ENCODE measurements around the gene THBS4. TPM values are rescaled to one million over a fixed set of nuclear protein-coding genes. Genes with fewer than 3 reads are reported as not detected.

The THBS4 gene
- total RNA-seq, 1 donor from 2014 or later, result 135 TPM

DNA sequence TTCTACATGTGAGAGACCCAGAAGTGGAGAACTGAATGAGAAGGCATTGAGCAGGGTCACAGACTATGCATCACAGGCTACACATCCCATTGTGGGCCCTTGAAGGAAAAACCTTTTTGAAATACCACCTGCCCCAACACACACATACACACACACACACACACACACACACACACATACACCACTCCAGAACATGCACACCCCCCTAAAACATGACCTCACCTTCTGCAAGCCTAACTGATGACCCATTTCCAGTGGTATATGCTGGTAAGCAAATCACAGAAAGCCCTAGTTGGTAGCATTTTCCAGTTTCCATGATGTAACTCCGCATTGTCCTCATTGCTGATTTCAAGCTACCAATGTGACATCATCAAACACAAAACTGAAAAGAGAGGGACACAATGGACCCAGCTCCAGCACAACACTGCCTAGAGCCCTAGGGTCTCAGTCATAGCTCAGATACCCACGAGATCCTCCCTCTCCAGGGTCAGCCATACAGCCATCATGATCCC, 36.4 kb downstream of the THBS4 start:
- no peaks in the 10 kb centered on the region for H3K9me3 ChIP-seq (ENCODE audit: control insufficient read depth in 3 of 3, low read length in 3 of 3)
- peaks cover 0 to 3% (median 0%) of the 10 kb centered on the region in 3 donors for H3K4me1 ChIP-seq (ENCODE audit: control insufficient read depth in 3 of 3, insufficient read depth in 3 of 3, low read length in 3 of 3)
- peaks cover 3 to 8% (median 3%) of the 10 kb centered on the region in 3 donors for H3K36me3 ChIP-seq (ENCODE audit: control insufficient read depth in 3 of 3, insufficient read depth in 3 of 3, low read length in 3 of 3)
- no peak overlapping the region for H3K4me3 ChIP-seq (ENCODE audit: low read length in 3 of 3)
- no peak overlapping the region for H3K9ac ChIP-seq (ENCODE audit: low read depth in 1 of 3, low read length in 3 of 3)
- H3K27me3 ChIP-seq (ENCODE audit: control insufficient read depth in 3 of 3, insufficient read depth in 3 of 3, low read length in 3 of 3), result no peaks in the 10 kb centered on the region
- H3K27ac ChIP-seq (ENCODE audit: low read depth, low read length), result no peak overlapping the region

DNA sequence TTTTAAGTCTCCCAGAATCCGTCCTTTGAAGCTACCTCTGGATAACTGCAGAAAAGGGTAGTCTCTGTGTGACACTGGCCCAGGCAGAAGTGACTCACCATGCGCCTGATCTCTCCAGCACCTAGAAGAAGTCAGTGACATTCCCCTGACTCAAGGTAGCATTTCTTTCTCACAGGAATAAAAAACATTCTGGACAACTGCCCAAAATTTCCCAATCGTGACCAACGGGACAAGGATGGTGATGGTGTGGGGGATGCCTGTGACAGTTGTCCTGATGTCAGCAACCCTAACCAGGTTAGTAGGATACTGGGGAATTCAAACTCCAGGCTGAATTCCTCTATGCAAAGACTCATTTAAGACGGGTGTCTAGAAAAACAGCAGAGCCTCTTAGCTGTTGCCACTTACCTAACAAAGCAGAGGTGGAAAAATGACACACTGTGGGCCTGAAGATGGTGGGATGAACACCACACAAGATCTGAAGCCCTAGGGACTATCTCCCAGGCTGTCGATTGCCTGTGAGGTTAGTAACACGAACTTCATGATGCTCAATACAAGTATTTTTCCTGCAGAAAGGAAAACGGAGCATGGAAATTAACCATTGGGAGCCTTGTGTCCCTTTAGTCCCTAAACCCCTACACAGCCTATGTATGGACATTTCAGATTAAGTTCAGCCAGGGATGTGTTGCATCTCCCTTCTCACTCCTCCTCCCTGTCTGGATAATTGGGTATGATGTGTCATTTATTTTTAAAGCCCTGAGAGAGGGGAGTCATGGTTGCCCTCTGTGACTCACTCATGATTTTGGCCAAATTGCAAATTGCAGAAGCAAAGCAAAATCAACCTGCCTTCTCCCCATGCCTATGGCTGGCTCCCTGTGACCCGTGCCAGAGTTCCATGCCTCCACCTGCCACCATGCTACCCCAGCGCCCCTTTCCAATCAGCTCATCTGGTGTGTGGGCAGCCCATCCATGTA, 37.2 kb downstream of the THBS4 start:
- H3K4me3 ChIP-seq (ENCODE audit: low read length in 3 of 3), result no peak overlapping the region
- H3K27ac ChIP-seq (ENCODE audit: low read depth, low read length), result no peak overlapping the region
- no peak overlapping the region for H3K9ac ChIP-seq (ENCODE audit: low read depth in 1 of 3, low read length in 3 of 3)
- no peaks in the 10 kb centered on the region for H3K27me3 ChIP-seq (ENCODE audit: control insufficient read depth in 3 of 3, insufficient read depth in 3 of 3, low read length in 3 of 3)
- H3K4me1 ChIP-seq (ENCODE audit: control insufficient read depth in 3 of 3, insufficient read depth in 3 of 3, low read length in 3 of 3), result peaks cover 0 to 3% (median 0%) of the 10 kb centered on the region in 3 donors
- H3K36me3 ChIP-seq (ENCODE audit: control insufficient read depth in 3 of 3, insufficient read depth in 3 of 3, low read length in 3 of 3), result peaks cover 7 to 13% (median 9%) of the 10 kb centered on the region in 3 donors
- no peaks in the 10 kb centered on the region for H3K9me3 ChIP-seq (ENCODE audit: control insufficient read depth in 3 of 3, low read length in 3 of 3)

DNA sequence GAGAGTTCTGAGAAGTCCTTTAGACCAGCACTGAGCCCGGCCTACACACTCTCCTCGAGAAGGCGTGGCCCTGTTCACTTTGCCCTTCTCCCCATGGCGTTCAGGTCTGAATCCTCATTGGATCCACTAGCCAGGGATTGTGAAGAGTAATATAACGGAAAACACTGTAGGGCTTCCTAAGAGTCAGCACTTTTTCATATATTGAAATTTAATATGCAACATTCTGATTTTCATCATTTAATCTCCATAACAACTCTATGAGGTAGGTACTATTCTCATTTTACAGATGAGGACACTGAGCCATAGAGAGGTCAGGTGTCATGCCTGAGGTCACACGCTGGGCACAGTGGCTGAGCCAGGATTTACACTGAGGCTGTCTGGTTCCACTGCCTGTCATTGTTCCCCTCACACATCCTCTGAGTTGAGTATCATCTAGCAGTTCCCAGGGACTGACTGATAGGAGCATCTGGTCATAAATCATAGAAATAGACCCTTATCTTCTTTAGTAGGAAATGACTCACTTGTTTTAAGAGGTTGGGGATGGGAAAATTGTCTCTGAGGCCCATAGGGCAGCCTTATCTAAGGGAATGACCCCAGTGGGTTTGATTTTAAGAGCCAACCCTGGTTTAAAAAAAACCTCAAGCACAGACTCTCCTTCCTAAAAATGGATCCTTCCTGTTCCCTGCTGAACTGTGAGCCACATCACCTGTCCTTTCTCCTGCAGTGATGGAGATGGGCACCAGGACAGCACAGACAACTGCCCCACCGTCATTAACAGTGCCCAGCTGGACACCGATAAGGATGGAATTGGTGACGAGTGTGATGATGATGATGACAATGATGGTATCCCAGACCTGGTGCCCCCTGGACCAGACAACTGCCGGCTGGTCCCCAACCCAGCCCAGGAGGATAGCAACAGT, 41.2 kb downstream of the THBS4 start:
- Histone ChIP-seq H3K4me1 (ENCODE audit: control insufficient read depth in 3 of 3, insufficient read depth in 3 of 3, low read length in 3 of 3) (no peaks in the 10 kb centered on the region), H3K27ac (ENCODE audit: low read depth, low read length) (no peak overlapping the region), H3K9me3 (ENCODE audit: control insufficient read depth in 3 of 3, low read length in 3 of 3) (no peaks in the 10 kb centered on the region), H3K27me3 (ENCODE audit: control insufficient read depth in 3 of 3, insufficient read depth in 3 of 3, low read length in 3 of 3) (no peaks in the 10 kb centered on the region), H3K4me3 (ENCODE audit: low read length in 3 of 3) (no peak overlapping the region), H3K9ac (ENCODE audit: low read depth in 1 of 3, low read length in 3 of 3) (no peak overlapping the region), H3K36me3 (ENCODE audit: control insufficient read depth in 3 of 3, insufficient read depth in 3 of 3, low read length in 3 of 3) (peaks cover 5 to 29% (median 17%) of the 10 kb centered on the region in 3 donors)

DNA sequence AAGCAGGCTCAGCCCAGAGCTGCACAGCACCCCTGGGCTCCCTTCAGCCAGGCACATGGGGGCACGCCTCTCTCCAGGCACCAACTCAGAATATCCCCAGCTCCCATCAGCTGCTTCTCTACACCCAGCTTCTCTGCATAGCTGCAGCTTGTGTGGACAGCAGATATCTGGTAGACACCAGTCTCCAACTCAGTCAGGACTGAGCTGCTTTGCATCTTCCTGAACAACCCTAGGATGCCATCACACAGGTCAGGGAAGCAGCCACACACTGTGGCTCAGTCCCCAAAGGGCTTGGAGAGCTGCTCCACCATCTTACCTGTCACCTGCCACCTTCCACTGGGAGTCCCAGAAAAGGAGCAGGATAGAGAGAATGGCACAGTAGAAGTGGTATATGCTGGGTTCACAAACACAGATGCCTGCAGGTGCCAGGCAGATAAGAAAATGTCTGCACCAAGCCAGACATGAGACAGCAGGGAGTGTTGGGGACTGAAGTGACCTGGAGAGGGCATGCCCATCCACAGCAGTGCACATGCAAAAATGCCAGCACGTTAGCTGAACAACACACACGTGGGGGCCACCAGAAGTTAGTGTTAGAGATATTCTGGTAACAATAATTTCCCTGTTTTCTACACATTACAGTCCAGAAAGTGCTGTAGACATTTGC, 42.0 kb downstream of the THBS4 start:
- no peak overlapping the region for H3K4me3 ChIP-seq (ENCODE audit: low read length in 3 of 3)

DNA sequence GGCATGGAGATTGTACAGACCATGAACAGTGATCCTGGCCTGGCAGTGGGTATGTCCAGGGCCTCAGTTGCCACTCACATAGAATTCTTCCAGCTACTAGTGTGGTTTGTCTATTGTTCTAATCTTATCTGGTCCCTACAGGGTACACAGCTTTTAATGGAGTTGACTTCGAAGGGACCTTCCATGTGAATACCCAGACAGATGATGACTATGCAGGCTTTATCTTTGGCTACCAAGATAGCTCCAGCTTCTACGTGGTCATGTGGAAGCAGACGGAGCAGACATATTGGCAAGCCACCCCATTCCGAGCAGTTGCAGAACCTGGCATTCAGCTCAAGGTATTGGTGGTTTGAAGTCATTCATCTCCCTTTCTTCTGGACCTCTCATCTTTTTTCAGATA, 43.8 kb downstream of the THBS4 start:
- Histone ChIP-seq H3K27me3 (ENCODE audit: control insufficient read depth in 3 of 3, insufficient read depth in 3 of 3, low read length in 3 of 3) (no peaks in the 10 kb centered on the region), H3K9me3 (ENCODE audit: control insufficient read depth in 3 of 3, low read length in 3 of 3) (no peaks in the 10 kb centered on the region), H3K36me3 (ENCODE audit: control insufficient read depth in 3 of 3, insufficient read depth in 3 of 3, low read length in 3 of 3) (peaks cover 5 to 26% (median 17%) of the 10 kb centered on the region in 3 donors), H3K4me1 (ENCODE audit: control insufficient read depth in 3 of 3, insufficient read depth in 3 of 3, low read length in 3 of 3) (peaks cover 0 to 9% (median 7%) of the 10 kb centered on the region in 3 donors), H3K27ac (ENCODE audit: low read depth, low read length) (no peak overlapping the region), H3K9ac (ENCODE audit: low read depth in 1 of 3, low read length in 3 of 3) (no peak overlapping the region), H3K4me3 (ENCODE audit: low read length in 3 of 3) (no peak overlapping the region)

More for the DNA sequence above, 42.0 kb downstream of the THBS4 start:
- H3K4me1 ChIP-seq (ENCODE audit: control insufficient read depth in 3 of 3, insufficient read depth in 3 of 3, low read length in 3 of 3), result peaks cover 0 to under 1% (median 0%) of the 10 kb centered on the region in 3 donors
- no peaks in the 10 kb centered on the region for H3K9me3 ChIP-seq (ENCODE audit: control insufficient read depth in 3 of 3, low read length in 3 of 3)
- peaks cover 5 to 26% (median 17%) of the 10 kb centered on the region in 3 donors for H3K36me3 ChIP-seq (ENCODE audit: control insufficient read depth in 3 of 3, insufficient read depth in 3 of 3, low read length in 3 of 3)
- no peak overlapping the region for H3K9ac ChIP-seq (ENCODE audit: low read depth in 1 of 3, low read length in 3 of 3)
- H3K27me3 ChIP-seq (ENCODE audit: control insufficient read depth in 3 of 3, insufficient read depth in 3 of 3, low read length in 3 of 3), result no peaks in the 10 kb centered on the region
- H3K27ac ChIP-seq (ENCODE audit: low read depth, low read length), result no peak overlapping the region

DNA sequence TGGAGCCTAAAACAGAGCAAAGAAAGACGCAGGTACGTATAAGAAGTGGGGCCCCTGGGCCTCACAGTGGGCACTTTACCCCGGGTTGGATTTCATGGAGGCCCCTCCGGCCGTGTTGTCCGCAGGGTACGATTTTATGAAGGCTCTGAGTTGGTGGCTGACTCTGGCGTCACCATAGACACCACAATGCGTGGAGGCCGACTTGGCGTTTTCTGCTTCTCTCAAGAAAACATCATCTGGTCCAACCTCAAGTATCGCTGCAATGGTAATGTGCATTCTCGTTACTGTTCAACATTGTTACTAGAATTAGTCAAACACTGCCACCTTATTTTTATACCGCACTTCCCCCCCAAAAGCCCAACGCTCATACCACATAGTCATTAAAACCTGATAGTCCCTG, 47.1 kb downstream of the THBS4 start:
- H3K27me3 ChIP-seq (ENCODE audit: control insufficient read depth in 3 of 3, insufficient read depth in 3 of 3, low read length in 3 of 3), result no peaks in the 10 kb centered on the region
- peak overlapping the region in 2 of 3 donors; percentile 47 to 48 for H3K4me3 ChIP-seq (ENCODE audit: low read length in 3 of 3)
- peaks cover 0 to 9% (median 7%) of the 10 kb centered on the region in 3 donors for H3K4me1 ChIP-seq (ENCODE audit: control insufficient read depth in 3 of 3, insufficient read depth in 3 of 3, low read length in 3 of 3)
- peak overlapping the region; percentile 43 for H3K27ac ChIP-seq (ENCODE audit: low read depth, low read length)
- no peaks in the 10 kb centered on the region for H3K9me3 ChIP-seq (ENCODE audit: control insufficient read depth in 3 of 3, low read length in 3 of 3)
- peak overlapping the region in 1 of 3 donors; percentile 58 for H3K9ac ChIP-seq (ENCODE audit: low read depth in 1 of 3, low read length in 3 of 3)
- peaks cover 0 to 16% (median 11%) of the 10 kb centered on the region in 3 donors for H3K36me3 ChIP-seq (ENCODE audit: control insufficient read depth in 3 of 3, insufficient read depth in 3 of 3, low read length in 3 of 3)

DNA sequence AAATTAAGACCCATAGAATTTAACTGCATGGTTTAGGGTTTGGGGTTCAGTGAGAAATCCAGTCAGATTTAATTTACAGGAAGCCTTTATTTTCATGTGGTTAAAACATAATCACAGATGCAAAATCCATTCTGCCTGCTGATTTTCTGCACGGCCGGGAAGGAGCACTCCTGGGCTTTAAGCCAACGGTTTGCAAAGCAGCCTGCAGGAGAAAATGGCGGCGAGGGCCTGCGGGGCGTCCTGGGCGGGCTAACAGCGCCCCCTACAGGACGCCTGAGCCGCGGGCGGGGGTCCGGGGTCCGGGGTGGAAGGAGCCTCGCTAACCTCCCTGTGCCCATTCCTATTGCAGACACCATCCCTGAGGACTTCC, 47.6 kb downstream of the THBS4 start:
- no peaks in the 10 kb centered on the region for H3K9me3 ChIP-seq (ENCODE audit: control insufficient read depth in 3 of 3, low read length in 3 of 3)

DNA sequence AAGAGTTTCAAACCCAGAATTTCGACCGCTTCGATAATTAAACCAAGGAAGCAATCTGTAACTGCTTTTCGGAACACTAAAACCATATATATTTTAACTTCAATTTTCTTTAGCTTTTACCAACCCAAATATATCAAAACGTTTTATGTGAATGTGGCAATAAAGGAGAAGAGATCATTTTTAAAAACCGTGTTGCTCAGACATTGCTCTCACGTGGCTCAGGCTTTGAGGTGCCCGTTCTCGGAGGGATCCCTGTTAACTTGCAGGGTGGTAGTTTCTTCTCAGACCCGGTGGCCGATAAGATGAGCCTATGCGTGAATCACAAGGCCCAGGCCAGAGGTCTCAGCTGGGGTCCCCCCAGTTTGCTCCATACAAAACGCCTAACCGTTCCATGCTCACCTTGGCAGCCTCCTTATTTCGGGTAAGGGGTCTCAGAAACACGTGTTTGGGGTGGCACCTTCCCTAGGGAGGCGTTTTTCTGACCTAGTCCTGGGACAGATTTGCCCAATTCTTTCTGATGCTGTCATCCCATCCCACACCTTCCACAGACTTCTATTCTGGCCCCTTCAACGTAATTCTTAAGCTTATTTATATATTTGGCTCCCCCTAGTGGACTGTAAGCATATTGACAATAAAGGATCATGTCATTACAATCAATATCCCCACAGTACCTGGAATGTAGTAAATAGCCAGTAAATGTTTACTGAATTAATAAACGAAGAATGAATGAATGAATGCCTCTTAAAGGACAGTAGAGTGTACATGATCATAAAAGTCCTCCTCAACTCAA, 48.1 kb downstream of the THBS4 start:
- Histone ChIP-seq H3K9me3 (ENCODE audit: control insufficient read depth in 3 of 3, low read length in 3 of 3) (no peaks in the 10 kb centered on the region), H3K27me3 (ENCODE audit: control insufficient read depth in 3 of 3, insufficient read depth in 3 of 3, low read length in 3 of 3) (no peaks in the 10 kb centered on the region), H3K9ac (ENCODE audit: low read depth in 1 of 3, low read length in 3 of 3) (peak overlapping the region; percentile 54 to 69 (median 58)), H3K27ac (ENCODE audit: low read depth, low read length) (peak overlapping the region; percentile 43), H3K36me3 (ENCODE audit: control insufficient read depth in 3 of 3, insufficient read depth in 3 of 3, low read length in 3 of 3) (peaks cover 0 to 13% (median 5%) of the 10 kb centered on the region in 3 donors), H3K4me1 (ENCODE audit: control insufficient read depth in 3 of 3, insufficient read depth in 3 of 3, low read length in 3 of 3) (peaks cover 0 to 9% (median 7%) of the 10 kb centered on the region in 3 donors), H3K4me3 (ENCODE audit: low read length in 3 of 3) (peak overlapping the region; percentile 47 to 61 (median 57))

More for the DNA sequence above, 47.6 kb downstream of the THBS4 start:
- H3K36me3 ChIP-seq (ENCODE audit: control insufficient read depth in 3 of 3, insufficient read depth in 3 of 3, low read length in 3 of 3), result peaks cover 0 to 16% (median 9%) of the 10 kb centered on the region in 3 donors
- peak overlapping the region; percentile 47 to 61 (median 57) for H3K4me3 ChIP-seq (ENCODE audit: low read length in 3 of 3)
- H3K9ac ChIP-seq (ENCODE audit: low read depth in 1 of 3, low read length in 3 of 3), result peak overlapping the region; percentile 54 to 69 (median 58)
- peak overlapping the region; percentile 43 for H3K27ac ChIP-seq (ENCODE audit: low read depth, low read length)
- peaks cover 0 to 9% (median 7%) of the 10 kb centered on the region in 3 donors for H3K4me1 ChIP-seq (ENCODE audit: control insufficient read depth in 3 of 3, insufficient read depth in 3 of 3, low read length in 3 of 3)
- H3K27me3 ChIP-seq (ENCODE audit: control insufficient read depth in 3 of 3, insufficient read depth in 3 of 3, low read length in 3 of 3), result no peaks in the 10 kb centered on the region

DNA sequence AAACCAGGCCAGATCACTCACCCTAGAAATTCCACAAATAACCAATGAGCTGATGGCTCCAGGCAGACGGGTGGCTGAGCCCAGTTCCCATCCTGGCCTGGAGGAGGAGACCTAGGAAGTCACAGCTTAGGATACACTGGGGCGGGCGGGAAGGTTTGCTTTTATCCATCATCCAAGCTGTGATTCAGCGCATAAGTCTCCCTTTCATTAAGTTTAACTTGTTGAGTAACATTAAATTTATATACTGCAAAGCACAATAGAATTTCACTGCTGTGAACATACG, 55.7 kb downstream of the THBS4 start:
- H3K9ac ChIP-seq (ENCODE audit: low read depth in 1 of 3, low read length in 3 of 3), result no peak overlapping the region
- H3K36me3 ChIP-seq (ENCODE audit: control insufficient read depth in 3 of 3, insufficient read depth in 3 of 3, low read length in 3 of 3), result no peaks in the 10 kb centered on the region
- H3K4me3 ChIP-seq (ENCODE audit: low read length in 3 of 3), result no peak overlapping the region
- H3K9me3 ChIP-seq (ENCODE audit: control insufficient read depth in 3 of 3, low read length in 3 of 3), result no peaks in the 10 kb centered on the region
- no peaks in the 10 kb centered on the region for H3K4me1 ChIP-seq (ENCODE audit: control insufficient read depth in 3 of 3, insufficient read depth in 3 of 3, low read length in 3 of 3)
- no peak overlapping the region for H3K27ac ChIP-seq (ENCODE audit: low read depth, low read length)
- no peaks in the 10 kb centered on the region for H3K27me3 ChIP-seq (ENCODE audit: control insufficient read depth in 3 of 3, insufficient read depth in 3 of 3, low read length in 3 of 3)

Data from skeletal muscle tissue (tissue), 4 donors.